Ishikawa (cell line): ENCODE results near the gene ETV6.

Experiments used
- CREB1 ChIP-seq: IDR thresholded peaks from 2 replicates; pipeline ENCODE4 v1.6.1; 2012; ENCODE audit warnings: low read depth
- EP300 ChIP-seq: IDR thresholded peaks from 2 replicates; pipeline ENCODE4 v1.6.1; 2012; ENCODE audit warnings: borderline replicate concordance
- MAX ChIP-seq: IDR thresholded peaks from 2 replicates; pipeline ENCODE4 v1.6.1; 2012
- TAF1 ChIP-seq: IDR thresholded peaks from 2 replicates; pipeline ENCODE4 v1.6.1; 2012; ENCODE audit warnings: low read depth, mild to moderate bottlenecking
- YY1 ChIP-seq: IDR thresholded peaks from 2 replicates; pipeline ENCODE4 v1.6.1; 2012; ENCODE audit warnings: low read depth
- TF ChIP-seq, protein P1 (sequence below): IDR thresholded peaks from 2 replicates; pipeline ENCODE4 v1.6.1; 2012; ENCODE audit warnings: low read depth, mild to moderate bottlenecking

DNA sequence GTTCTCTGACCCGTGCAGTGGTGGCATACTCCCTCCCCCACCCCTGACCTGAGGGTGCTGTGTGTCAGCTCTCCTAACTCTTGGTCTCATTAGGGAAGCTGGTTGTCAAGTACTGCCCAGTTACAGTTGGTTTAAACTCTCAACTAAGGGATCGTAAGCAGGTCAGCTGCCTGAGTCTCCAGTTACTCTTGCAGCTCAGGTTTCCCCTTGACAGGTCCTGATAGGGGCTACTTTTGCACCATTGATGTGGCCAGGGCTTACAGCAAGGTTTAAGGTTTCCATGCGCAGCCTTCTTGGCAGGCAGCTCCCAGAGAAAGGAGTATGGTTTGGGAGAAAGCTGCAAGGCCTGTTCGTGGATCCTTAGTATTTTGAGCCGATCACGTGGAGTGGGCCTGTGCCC, 74.5 kb downstream of the ETV6 start:
- TF ChIP-seq EP300 (no peak), YY1 (no peak), TAF1 (no peak), CREB1 (no peak), MAX (no peak)
- TF ChIP-seq, protein P1, sequence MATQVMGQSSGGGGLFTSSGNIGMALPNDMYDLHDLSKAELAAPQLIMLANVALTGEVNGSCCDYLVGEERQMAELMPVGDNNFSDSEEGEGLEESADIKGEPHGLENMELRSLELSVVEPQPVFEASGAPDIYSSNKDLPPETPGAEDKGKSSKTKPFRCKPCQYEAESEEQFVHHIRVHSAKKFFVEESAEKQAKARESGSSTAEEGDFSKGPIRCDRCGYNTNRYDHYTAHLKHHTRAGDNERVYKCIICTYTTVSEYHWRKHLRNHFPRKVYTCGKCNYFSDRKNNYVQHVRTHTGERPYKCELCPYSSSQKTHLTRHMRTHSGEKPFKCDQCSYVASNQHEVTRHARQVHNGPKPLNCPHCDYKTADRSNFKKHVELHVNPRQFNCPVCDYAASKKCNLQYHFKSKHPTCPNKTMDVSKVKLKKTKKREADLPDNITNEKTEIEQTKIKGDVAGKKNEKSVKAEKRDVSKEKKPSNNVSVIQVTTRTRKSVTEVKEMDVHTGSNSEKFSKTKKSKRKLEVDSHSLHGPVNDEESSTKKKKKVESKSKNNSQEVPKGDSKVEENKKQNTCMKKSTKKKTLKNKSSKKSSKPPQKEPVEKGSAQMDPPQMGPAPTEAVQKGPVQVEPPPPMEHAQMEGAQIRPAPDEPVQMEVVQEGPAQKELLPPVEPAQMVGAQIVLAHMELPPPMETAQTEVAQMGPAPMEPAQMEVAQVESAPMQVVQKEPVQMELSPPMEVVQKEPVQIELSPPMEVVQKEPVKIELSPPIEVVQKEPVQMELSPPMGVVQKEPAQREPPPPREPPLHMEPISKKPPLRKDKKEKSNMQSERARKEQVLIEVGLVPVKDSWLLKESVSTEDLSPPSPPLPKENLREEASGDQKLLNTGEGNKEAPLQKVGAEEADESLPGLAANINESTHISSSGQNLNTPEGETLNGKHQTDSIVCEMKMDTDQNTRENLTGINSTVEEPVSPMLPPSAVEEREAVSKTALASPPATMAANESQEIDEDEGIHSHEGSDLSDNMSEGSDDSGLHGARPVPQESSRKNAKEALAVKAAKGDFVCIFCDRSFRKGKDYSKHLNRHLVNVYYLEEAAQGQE, result no peak
